Peyer's patch (tissue), 4 donors: ENCODE results near the gene ORAI2.

ENCODE experiments used
- POLR2A ChIP-seq, 2 donors: fragments of 450-650 bp; IDR thresholded peaks; one replicate each; pipeline ENCODE4 v1.5.1; 2017; ENCODE audit warnings: antibody characterized with exemption in 2 of 2, mild to moderate bottlenecking in 2 of 2, moderate library complexity in 2 of 2
- TF ChIP-seq, protein P1 (sequence below), 6 experiments: fragments of 450-650 bp in 4 of 6; fragments of 200-600 bp in 2 of 6; sonication (generic) in 1 of 6; IDR thresholded peaks; one replicate each; pipeline ENCODE4 v1.5.1; 2017 to 2019; ENCODE audit warnings: antibody characterized with exemption in 6 of 6, mild to moderate bottlenecking in 3 of 6, moderate library complexity in 1 of 6

DNA sequence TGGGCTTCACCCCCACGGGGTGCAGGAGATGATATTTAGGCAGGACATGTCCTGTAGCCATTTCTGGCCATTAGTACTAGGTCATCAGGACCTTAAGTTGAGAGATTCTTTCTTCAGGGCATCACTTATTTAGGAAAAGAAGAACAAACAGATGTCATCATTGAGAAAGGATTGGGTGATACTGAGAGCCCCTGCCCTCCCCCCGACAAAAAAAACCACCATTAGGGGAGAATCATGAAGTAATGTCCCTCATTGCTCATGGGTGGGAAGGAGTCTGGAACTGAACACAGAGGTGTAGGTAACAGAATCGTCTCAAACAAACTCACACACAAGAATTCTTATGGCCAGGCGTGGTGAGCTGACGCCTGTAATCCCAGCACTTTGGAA, 6.4 kb upstream of the ORAI2 start:
- TF ChIP-seq, protein P1, sequence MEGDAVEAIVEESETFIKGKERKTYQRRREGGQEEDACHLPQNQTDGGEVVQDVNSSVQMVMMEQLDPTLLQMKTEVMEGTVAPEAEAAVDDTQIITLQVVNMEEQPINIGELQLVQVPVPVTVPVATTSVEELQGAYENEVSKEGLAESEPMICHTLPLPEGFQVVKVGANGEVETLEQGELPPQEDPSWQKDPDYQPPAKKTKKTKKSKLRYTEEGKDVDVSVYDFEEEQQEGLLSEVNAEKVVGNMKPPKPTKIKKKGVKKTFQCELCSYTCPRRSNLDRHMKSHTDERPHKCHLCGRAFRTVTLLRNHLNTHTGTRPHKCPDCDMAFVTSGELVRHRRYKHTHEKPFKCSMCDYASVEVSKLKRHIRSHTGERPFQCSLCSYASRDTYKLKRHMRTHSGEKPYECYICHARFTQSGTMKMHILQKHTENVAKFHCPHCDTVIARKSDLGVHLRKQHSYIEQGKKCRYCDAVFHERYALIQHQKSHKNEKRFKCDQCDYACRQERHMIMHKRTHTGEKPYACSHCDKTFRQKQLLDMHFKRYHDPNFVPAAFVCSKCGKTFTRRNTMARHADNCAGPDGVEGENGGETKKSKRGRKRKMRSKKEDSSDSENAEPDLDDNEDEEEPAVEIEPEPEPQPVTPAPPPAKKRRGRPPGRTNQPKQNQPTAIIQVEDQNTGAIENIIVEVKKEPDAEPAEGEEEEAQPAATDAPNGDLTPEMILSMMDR (IDR thresholded peaks at IDR 0.05): no peak
- TF ChIP-seq POLR2A (IDR thresholded peaks at IDR 0.05): no peak
